ENCODE data around the gene RASSF6.
A peak's percentile ranks its signal among the peaks of the same experiment; 100 is the strongest.
"Not testable (repeated sequence)": the region's sequence is repeated elsewhere in the genome, so short reads cannot be mapped to it uniquely, and the experiment has no call there.

Gene RASSF6

GRCh38 chr4:73573794-73574528, 46.3 kb downstream of the RASSF6 start:
- peak; percentile 8 to 42 for DNase-seq

- DNase-seq: not testable (repeated sequence)
These were observed 69.4 kb downstream of the RASSF6 start for GRCh38 chr4:73550865-73551264.

- no peak for DNase-seq
These were observed 75.6 kb downstream of the RASSF6 start for GRCh38 chr4:73544620-73545019.

GRCh38 chr4:73541251-73541650, 79.0 kb downstream of the RASSF6 start:
- DNase-seq: no peak

- no peak for DNase-seq
These were observed 79.4 kb downstream of the RASSF6 start for GRCh38 chr4:73540826-73541225.

GRCh38 chr4:73539386-73539785, 80.8 kb downstream of the RASSF6 start:
- DNase-seq: no peak

GRCh38 chr4:73538162-73538561, 82.1 kb downstream of the RASSF6 start:
- DNase-seq: no peak

GRCh38 chr4:73533515-73534422, 86.5 kb downstream of the RASSF6 start:
- no peak for DNase-seq

GRCh38 chr4:73528171-73528570, 92.1 kb downstream of the RASSF6 start:
- DNase-seq: no peak

GRCh38 chr4:73527196-73527595, 93.0 kb downstream of the RASSF6 start:
- DNase-seq: no peak

GRCh38 chr4:73525611-73526010, 94.6 kb downstream of the RASSF6 start:
- DNase-seq: no peak

GRCh38 chr4:73523126-73523525, 97.1 kb downstream of the RASSF6 start:
- DNase-seq: no peak

All from bone marrow (tissue), 2 donors.